A549 (cell line): ENCODE measurements around the gene SNRNP25. TPM values are rescaled to one million over a fixed set of nuclear protein-coding genes. Genes with fewer than 3 reads are reported as not detected.

Source experiments
- ATAC-seq, 2 experiments: fragments of 200-7000 bp in 1 of 2; fragments of >200 bp in 1 of 2; cut with Nextera tagmentation in 1 of 2; cut with Tn5 transposase in 1 of 2; 3 replicates each; pipeline versions ENCODE4 v1.8.0 to v1.9.1; 2018 to 2020; ENCODE audit warnings: mild to moderate bottlenecking in 1 of 2, moderate library complexity in 1 of 2
- CTCF ChIA-PET: fragments of 300-600 bp; sonication (Branson Sonifier 250); formaldehyde crosslinking; extraction: SDS; loops from one replicate; lab custom pipeline; 2021; ENCODE audit warnings: antibody characterized with exemption, inconsistent platforms; lab: Yijun Ruan, JAX
- POLR2A ChIA-PET: fragments of 350-600 bp; formaldehyde crosslinking; extraction: SDS; loops from one replicate; lab custom pipeline; 2021; ENCODE audit warnings: antibody characterized with exemption, inconsistent platforms; lab: Yijun Ruan, JAX
- DNase-seq, 2 experiments: peaks; one replicate each; pipeline versions ENCODE4 v3.0.0 to v3.0.0-alpha.2; 2011 to 2016; ENCODE audit warnings: low read depth in 1 of 2, low spot score in 1 of 2
- FAIRE-seq: peaks from 2 replicates; lab custom pipeline; 2011; peaks lifted over from hg19 to GRCh38; lab: Jason Lieb, UNC
- H3K27ac ChIP-seq, 2 experiments: fragments of >200 bp; sonication (Bioruptor Twin); formaldehyde crosslinking; 3 replicates each; pipeline ENCODE4 v1.5.1; 2016 to 2017
- H3K4me1 ChIP-seq: fragments of >200 bp; sonication (Bioruptor Twin); formaldehyde crosslinking; 3 replicates; pipeline ENCODE4 v1.6.1; 2016
- H3K4me2 ChIP-seq: fragments of >200 bp; sonication (Bioruptor Twin); formaldehyde crosslinking; 3 replicates; pipeline ENCODE4 v1.6.1; 2016
- H3K4me3 ChIP-seq: fragments of >200 bp; sonication (Bioruptor Twin); formaldehyde crosslinking; 3 replicates; pipeline ENCODE4 v1.5.1; 2016
- H3K9me3 ChIP-seq: fragments of >200 bp; sonication (Bioruptor Twin); formaldehyde crosslinking; 3 replicates; pipeline ENCODE4 v1.6.1; 2016
- CBX2 ChIP-seq: fragments of 200-600 bp; sonication (generic); IDR thresholded peaks from 2 replicates; pipeline ENCODE4 v1.6.1; 2016; ENCODE audit warnings: low read depth, mild to moderate bottlenecking, borderline replicate concordance
- ESRRA ChIP-seq: fragments of 150-350 bp; IDR thresholded peaks from 2 replicates; pipeline ENCODE4 v1.6.1; 2014; ENCODE audit warnings: mild to moderate bottlenecking, low read length, borderline replicate concordance
- FOSL2 ChIP-seq, 2 experiments: fragments of 450-650 bp in 1 of 2; fragments of >200 bp in 1 of 2; sonication (Bioruptor Twin) in 1 of 2; formaldehyde crosslinking; IDR thresholded peaks; 2 replicates each; pipeline versions ENCODE4 v1.5.0 to v1.6.1; 2016 to 2020; ENCODE audit warnings: mild to moderate bottlenecking in 1 of 2, moderate library complexity in 1 of 2
- FOXS1 ChIP-seq: fragments of 250-450 bp; sonication (Bioruptor Pico); IDR thresholded peaks from 2 replicates; pipeline ENCODE4 v1.5.0; 2020; ENCODE audit warnings: mild to moderate bottlenecking, moderate library complexity
- HDAC2 ChIP-seq: fragments of 200-600 bp; sonication (generic); IDR thresholded peaks from 2 replicates; pipeline ENCODE4 v1.6.1; 2016
- HEYL ChIP-seq: fragments of 250-450 bp; sonication (Bioruptor Pico); IDR thresholded peaks from 2 replicates; pipeline ENCODE4 v1.8.0; 2021; ENCODE audit warnings: mild to moderate bottlenecking, moderate library complexity
- HOXA7 ChIP-seq: fragments of 250-450 bp; sonication (Bioruptor Pico); IDR thresholded peaks from 2 replicates; pipeline ENCODE4 v1.5.0; 2020; ENCODE audit warnings: mild to moderate bottlenecking, moderate library complexity
- HOXB13 ChIP-seq: fragments of 250-450 bp; sonication (Bioruptor Pico); IDR thresholded peaks from 2 replicates; pipeline ENCODE4 v1.5.0; 2020; ENCODE audit warnings: low read depth, mild to moderate bottlenecking, moderate library complexity
- HOXB5 ChIP-seq: fragments of 250-450 bp; sonication (Bioruptor Pico); IDR thresholded peaks from 2 replicates; pipeline ENCODE4 v1.5.0; 2020; ENCODE audit warnings: mild to moderate bottlenecking, moderate library complexity
- KDM5A ChIP-seq: fragments of 200-600 bp; sonication (generic); IDR thresholded peaks from 2 replicates; pipeline ENCODE4 v1.6.1; 2016; ENCODE audit warnings: antibody characterized with exemption, mild to moderate bottlenecking
- MAZ ChIP-seq: fragments of 150-350 bp; IDR thresholded peaks from 2 replicates; pipeline ENCODE4 v1.6.1; 2014; ENCODE audit warnings: antibody characterized with exemption, low read depth, low read length, borderline replicate concordance
- NFE2L2 ChIP-seq: fragments of 150-350 bp; conservative IDR thresholded peaks from 2 replicates; pipeline ENCODE4 v1.6.1; 2014; ENCODE audit warnings: low read length
- NPAS2 ChIP-seq: fragments of 250-450 bp; sonication (Bioruptor Pico); IDR thresholded peaks from 2 replicates; pipeline ENCODE4 v1.8.0; 2022; ENCODE audit warnings: mild to moderate bottlenecking, moderate library complexity, borderline replicate concordance
- NR3C1 ChIP-seq: fragments of >200 bp; sonication (Bioruptor Twin); formaldehyde crosslinking; IDR thresholded peaks from 3 replicates; pipeline ENCODE4 v1.6.1; 2017
- PHF8 ChIP-seq: fragments of 200-600 bp; sonication (generic); IDR thresholded peaks from 2 replicates; pipeline ENCODE4 v1.6.1; 2016; ENCODE audit warnings: low read depth, mild to moderate bottlenecking, antibody characterized with exemption, moderate library complexity, borderline replicate concordance
- RARB ChIP-seq: fragments of 250-450 bp; sonication (Bioruptor Pico); IDR thresholded peaks from 2 replicates; pipeline ENCODE4 v1.8.0; 2021; ENCODE audit warnings: mild to moderate bottlenecking, moderate library complexity
- RNF2 ChIP-seq: fragments of 200-600 bp; sonication (generic); IDR thresholded peaks from 2 replicates; pipeline ENCODE4 v1.6.1; 2016; ENCODE audit warnings: low read depth, mild to moderate bottlenecking, antibody characterized with exemption, moderate library complexity, borderline replicate concordance
- SREBF2 ChIP-seq: fragments of 450-650 bp; IDR thresholded peaks from 2 replicates; pipeline ENCODE4 v1.6.1; 2014; ENCODE audit warnings: mild to moderate bottlenecking, moderate library complexity
- TP53 ChIP-seq: fragments of 250-450 bp; sonication (Bioruptor Pico); IDR thresholded peaks from 2 replicates; pipeline ENCODE4 v1.5.0; 2021; ENCODE audit warnings: mild to moderate bottlenecking, moderate library complexity
- ZC3H11A ChIP-seq: fragments of 450-650 bp; IDR thresholded peaks from 2 replicates; pipeline ENCODE4 v1.6.1; 2014; ENCODE audit warnings: antibody characterized with exemption, mild to moderate bottlenecking
- ZFP36 ChIP-seq: fragments of 450-650 bp; IDR thresholded peaks from 2 replicates; pipeline ENCODE4 v1.6.1; 2014; ENCODE audit warnings: borderline replicate concordance; ENCODE audit not compliant: partially characterized antibody
- WGBS: methylation state at CpG from one replicate; pipeline ENCODE4 v1.1.6; 2017; ENCODE audit errors: missing lambda C conversion rate; 5-methylcytosine and 5-hydroxymethylcytosine counted together
- polyA plus RNA-seq, 4 experiments: library from polyadenylated mRNA; depleted of rRNA in 3 of 4; stranded (reverse); fragments of >200 nt; fragmentation: RNase III in 1 of 4; extraction: RNeasy Plus Mini Kit Qiagen cat#74134 plus additional on column Dnase treatment in 1 of 4; gene quantifications; 2 replicates in 3 of 4; 3 replicates in 1 of 4; pipeline ENCODE4 v1.2.3, GENCODE V29; 2011 to 2017
- TF ChIP-seq, protein P1 (sequence below): IDR thresholded peaks from 2 replicates; pipeline ENCODE4 v1.6.1; 2012
- TF ChIP-seq, protein P2 (sequence below): fragments of 150-350 bp; IDR thresholded peaks from 2 replicates; pipeline ENCODE4 v1.6.1; 2014; ENCODE audit warnings: low read depth, mild to moderate bottlenecking, low read length

SNRNP25 gene
- polyA plus RNA-seq, 2 of the 4 experiments (the other 2 are of a cell fraction): 45.0 to 82.2 TPM

DNA sequence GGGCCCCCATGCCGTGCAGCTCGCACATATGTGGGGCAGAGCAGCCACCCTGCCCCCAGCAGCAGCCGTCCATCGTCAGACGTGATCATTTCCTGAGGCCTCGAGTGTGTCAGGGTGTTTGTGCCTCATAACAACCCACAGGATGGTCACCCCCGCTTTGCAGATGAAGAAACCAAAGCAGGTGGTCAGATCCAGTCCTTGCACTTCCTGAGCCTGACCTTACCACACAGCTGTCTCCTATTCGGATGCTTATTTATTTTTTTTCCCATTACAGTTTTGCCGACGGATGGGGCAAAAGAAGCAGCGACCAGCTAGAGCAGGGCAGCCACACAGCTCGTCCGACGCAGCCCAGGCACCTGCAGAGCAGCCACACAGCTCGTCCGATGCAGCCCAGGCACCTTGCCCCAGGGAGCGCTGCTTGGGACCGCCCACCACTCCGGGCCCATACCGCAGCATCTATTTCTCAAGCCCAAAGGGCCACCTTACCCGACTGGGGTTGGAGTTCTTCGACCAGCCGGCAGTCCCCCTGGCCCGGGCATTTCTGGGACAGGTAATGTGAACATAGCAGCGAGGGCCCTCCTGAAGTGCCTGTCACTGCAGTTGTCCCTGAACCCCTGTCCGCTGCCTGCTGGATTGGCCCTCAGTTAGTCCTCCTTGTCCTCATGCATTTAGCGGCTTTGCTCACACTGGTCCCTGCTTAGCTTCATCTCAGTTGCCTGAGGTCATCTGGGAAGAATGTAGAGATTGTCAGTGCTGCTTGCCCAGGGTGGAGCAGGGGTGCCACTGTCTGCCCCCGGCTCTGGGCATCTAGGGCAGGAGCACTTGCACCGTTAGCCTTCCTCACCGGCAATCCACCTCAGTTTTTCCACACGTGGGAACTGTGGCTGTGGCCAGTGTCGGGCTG is 25.8 kb downstream of the SNRNP25 start:
- no peak for FAIRE-seq
- H3K27ac ChIP-seq: peak overlapping the region; percentile 97 to 98
- no peak for TF ChIP-seq PHF8
- TF ChIP-seq NR3C1: no peak
- no peak for TF ChIP-seq ZFP36
- no peak for TF ChIP-seq NPAS2
- no peak for TF ChIP-seq ESRRA
- no peak for TF ChIP-seq RNF2
- TF ChIP-seq TP53 (CRISPR knock-in tag): no peak
- TF ChIP-seq SREBF2: no peak
- TF ChIP-seq FOSL2 (IDR thresholded peaks at IDR 0.05): no peak
- TF ChIP-seq FOSL2 (CRISPR knock-in tag; IDR thresholded peaks at IDR 0.05): no peak
- TF ChIP-seq CBX2: no peak
- TF ChIP-seq ZC3H11A: no peak
- TF ChIP-seq HOXB5 (CRISPR knock-in tag): no peak
- no peak for TF ChIP-seq HEYL (CRISPR knock-in tag)
- no peak for TF ChIP-seq KDM5A
- TF ChIP-seq FOXS1 (CRISPR knock-in tag): no peak
- TF ChIP-seq, all 56 proteins: peak for 0
- WGBS: 91% methylated on average over 29 of the region's 32 CpGs
- Histone ChIP-seq H3K4me3 (peak overlapping the region; percentile 94), H3K4me2 (peak overlapping the region; percentile 100), H3K9me3 (no peaks in the 10 kb centered on the region), H3K4me1 (peaks cover 26% of the 10 kb centered on the region)
- POLR2A ChIA-PET: no interaction called here
- CTCF ChIA-PET: interaction anchor here (0.9 to 30.3 kb wide), 4 partner anchors 6 to 283 kb away, joined by 3 to 718 read pairs (median 360); partner anchors contain the start of genes MPG and RHBDF1
- DNase-seq (no peak), ATAC-seq (no peak)

DNA sequence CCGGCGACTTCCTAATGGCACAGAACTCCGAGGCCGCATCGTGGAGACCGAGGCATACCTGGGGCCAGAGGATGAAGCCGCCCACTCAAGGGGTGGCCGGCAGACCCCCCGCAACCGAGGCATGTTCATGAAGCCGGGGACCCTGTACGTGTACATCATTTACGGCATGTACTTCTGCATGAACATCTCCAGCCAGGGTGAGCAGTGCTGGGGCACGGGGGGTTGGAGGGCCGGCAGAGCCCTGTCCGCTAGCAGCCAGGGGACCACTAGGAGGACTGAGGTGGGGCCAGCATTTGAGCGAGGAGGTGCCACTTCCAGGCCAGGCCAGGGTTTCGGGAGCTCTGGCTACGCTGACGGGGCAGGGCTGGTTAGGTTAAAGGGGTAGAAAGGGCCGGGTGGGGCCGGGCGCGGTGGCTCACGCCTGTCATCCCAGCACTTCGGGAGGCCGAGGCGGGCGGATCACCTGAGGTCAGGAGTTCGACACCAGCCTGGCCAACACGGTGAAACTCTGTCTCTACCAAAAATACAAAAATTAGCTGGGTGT is 29.5 kb downstream of the SNRNP25 start:
- no peaks in the 10 kb centered on the region for H3K9me3 ChIP-seq
- H3K4me2 ChIP-seq: no peak overlapping the region
- ChIA-PET POLR2A (no interaction called here), CTCF (interaction anchor here (1.2 to 30.3 kb wide), 3 partner anchors 13 to 98 kb away, joined by 3 to 718 read pairs (median 91); partner anchors contain the start of genes HBQ1, MPG and RHBDF1)
- TF ChIP-seq MAZ (no peak), SREBF2 (no peak), KDM5A (no peak), HOXB13 (no peak), RARB (no peak), NFE2L2 (no peak), HOXA7 (CRISPR knock-in tag) (no peak), HDAC2 (no peak)
- TF ChIP-seq, protein P1, sequence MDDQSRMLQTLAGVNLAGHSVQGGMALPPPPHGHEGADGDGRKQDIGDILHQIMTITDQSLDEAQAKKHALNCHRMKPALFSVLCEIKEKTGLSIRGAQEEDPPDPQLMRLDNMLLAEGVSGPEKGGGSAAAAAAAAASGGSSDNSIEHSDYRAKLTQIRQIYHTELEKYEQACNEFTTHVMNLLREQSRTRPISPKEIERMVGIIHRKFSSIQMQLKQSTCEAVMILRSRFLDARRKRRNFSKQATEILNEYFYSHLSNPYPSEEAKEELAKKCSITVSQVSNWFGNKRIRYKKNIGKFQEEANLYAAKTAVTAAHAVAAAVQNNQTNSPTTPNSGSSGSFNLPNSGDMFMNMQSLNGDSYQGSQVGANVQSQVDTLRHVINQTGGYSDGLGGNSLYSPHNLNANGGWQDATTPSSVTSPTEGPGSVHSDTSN: no peak
- TF ChIP-seq, protein P2, sequence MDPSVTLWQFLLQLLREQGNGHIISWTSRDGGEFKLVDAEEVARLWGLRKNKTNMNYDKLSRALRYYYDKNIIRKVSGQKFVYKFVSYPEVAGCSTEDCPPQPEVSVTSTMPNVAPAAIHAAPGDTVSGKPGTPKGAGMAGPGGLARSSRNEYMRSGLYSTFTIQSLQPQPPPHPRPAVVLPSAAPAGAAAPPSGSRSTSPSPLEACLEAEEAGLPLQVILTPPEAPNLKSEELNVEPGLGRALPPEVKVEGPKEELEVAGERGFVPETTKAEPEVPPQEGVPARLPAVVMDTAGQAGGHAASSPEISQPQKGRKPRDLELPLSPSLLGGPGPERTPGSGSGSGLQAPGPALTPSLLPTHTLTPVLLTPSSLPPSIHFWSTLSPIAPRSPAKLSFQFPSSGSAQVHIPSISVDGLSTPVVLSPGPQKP: no peak
- ATAC-seq (no peak), FAIRE-seq (no peak), DNase-seq (no peak)
- H3K4me1 ChIP-seq: peaks cover 16% of the 10 kb centered on the region
- no peak overlapping the region for H3K27ac ChIP-seq
- 90% methylated on average over 24 of the region's 31 CpGs for WGBS
- no peak overlapping the region for H3K4me3 ChIP-seq
